ENCODE results near the gene HPN.
"Not testable (repeated sequence)": the region's sequence is repeated elsewhere in the genome, so short reads cannot be mapped to it uniquely, and the experiment has no call there.

Gene HPN

GRCh38 chr19:35009424-35010415 is 31.8 kb upstream of the HPN start:
- DNase-seq = no peak

GRCh38 chr19:35011091-35011689 is 30.3 kb upstream of the HPN start:
- no peak for DNase-seq

GRCh38 chr19:35011737-35012682 is 29.5 kb upstream of the HPN start:
- DNase-seq = no peak

- peak; percentile 77 for DNase-seq
Observed at GRCh38 chr19:35013041-35013819, 28.3 kb upstream of the HPN start.

GRCh38 chr19:35013820-35014754 is 27.4 kb upstream of the HPN start:
- DNase-seq = peak; percentile 59

GRCh38 chr19:35014774-35015173 is 26.7 kb upstream of the HPN start:
- DNase-seq = not testable (repeated sequence)

GRCh38 chr19:35015270-35015953 is 26.1 kb upstream of the HPN start:
- DNase-seq = no peak

GRCh38 chr19:35015954-35016351 is 25.6 kb upstream of the HPN start:
- no peak for DNase-seq

GRCh38 chr19:35017507-35017906 is 24.0 kb upstream of the HPN start:
- DNase-seq = no peak

- no peak for DNase-seq
Observed at GRCh38 chr19:35018379-35018778, 23.1 kb upstream of the HPN start.

- DNase-seq = no peak
Observed at GRCh38 chr19:35019144-35019543, 22.4 kb upstream of the HPN start.

GRCh38 chr19:35021016-35021415 is 20.5 kb upstream of the HPN start:
- DNase-seq = no peak

GRCh38 chr19:35021596-35021995 is 19.9 kb upstream of the HPN start:
- DNase-seq = no peak

GRCh38 chr19:35022460-35022859 is 19.1 kb upstream of the HPN start:
- no peak for DNase-seq

GRCh38 chr19:35023428-35023827 is 18.1 kb upstream of the HPN start:
- DNase-seq = no peak

GRCh38 chr19:35024095-35024494 is 17.4 kb upstream of the HPN start:
- no peak for DNase-seq

GRCh38 chr19:35025969-35026368 is 15.6 kb upstream of the HPN start:
- DNase-seq = no peak

- DNase-seq = no peak
Observed at GRCh38 chr19:35026418-35026817, 15.1 kb upstream of the HPN start.

GRCh38 chr19:35027009-35027408 is 14.5 kb upstream of the HPN start:
- no peak for DNase-seq

GRCh38 chr19:35027851-35028599 is 13.5 kb upstream of the HPN start:
- no peak for DNase-seq
